GM10248 (cell line): Measurements from ENCODE around the gene SESTD1.

ENCODE experiments used
- CTCF ChIA-PET: fragments of 300-600 bp; sonication (Branson Sonifier 250); formaldehyde crosslinking; extraction: SDS; loops from one replicate; lab custom pipeline; 2021; ENCODE audit warnings: antibody characterized with exemption; lab: Yijun Ruan, JAX
- POLR2A ChIA-PET: fragments of 350-650 bp; sonication (Branson Sonifier 250); formaldehyde crosslinking; extraction: SDS; loops from one replicate; lab custom pipeline; 2020; ENCODE audit warnings: antibody characterized with exemption; lab: Yijun Ruan, JAX
- DNase-seq: peaks from one replicate; pipeline ENCODE4 v3.0.0; 2012; ENCODE audit errors: extremely low spot score
- CTCF ChIP-seq: IDR thresholded peaks from 2 replicates; pipeline ENCODE4 v1.5.1; 2012; ENCODE audit warnings: mild to moderate bottlenecking, low read depth; ENCODE audit errors: extremely low read depth, missing control alignments, control extremely low read depth

SESTD1 gene

GRCh38 chr2:179263446-179264367 lies 925 bp downstream of the SESTD1 start:
- ChIA-PET POLR2A (no interaction called here), CTCF (interaction anchor here (0.8 to 1.8 kb wide), 4 partner anchors 10 to 468 kb away, joined by 3 to 11 read pairs (median 4); no protein-coding TSS in a partner anchor)
- no peak for TF ChIP-seq CTCF
- DNase-seq, result peak; percentile 37

GRCh38 chr2:179263015-179263414 lies 1.6 kb downstream of the SESTD1 start:
- CTCF ChIA-PET, result interaction anchor here (0.8 to 1.8 kb wide), 4 partner anchors 9 to 468 kb away, joined by 3 to 11 read pairs (median 4); no protein-coding TSS in a partner anchor
- POLR2A ChIA-PET, result no interaction called here

GRCh38 chr2:179262077-179262660 lies 2.5 kb downstream of the SESTD1 start:
- no peak for DNase-seq
- POLR2A ChIA-PET, result no interaction called here
- no peak for TF ChIP-seq CTCF
- CTCF ChIA-PET, result interaction anchor here (1.8 kb wide), 2 partner anchors 8 to 18 kb away, joined by 5 to 11 read pairs; no protein-coding TSS in a partner anchor

More at GRCh38 chr2:179263015-179263414, 1.6 kb downstream of the SESTD1 start:
- TF ChIP-seq CTCF, result no peak
- DNase-seq, result no peak

- no peak for DNase-seq
- TF ChIP-seq CTCF, result no peak
- POLR2A ChIA-PET, result no interaction called here
- CTCF ChIA-PET, result no interaction called here
Measured at GRCh38 chr2:179261151-179261825, 3.3 kb downstream of the SESTD1 start.

GRCh38 chr2:179260224-179260623 lies 4.4 kb downstream of the SESTD1 start:
- TF ChIP-seq CTCF, result no peak
- ChIA-PET CTCF (no interaction called here), POLR2A (no interaction called here)
- DNase-seq, result no peak

- CTCF ChIA-PET, result interaction anchor here (1.4 to 2.4 kb wide), 3 partner anchors 8 to 36 kb away, joined by 4 to 11 read pairs (median 7); no protein-coding TSS in a partner anchor
- no peak for DNase-seq
- POLR2A ChIA-PET, result interaction anchor here (0.8 kb wide), 1 partner anchor 10 kb away, joined by 3 read pairs; no protein-coding TSS in a partner anchor
- TF ChIP-seq CTCF, result no peak
Measured at GRCh38 chr2:179255129-179255528, 9.5 kb downstream of the SESTD1 start.
